ENCODE data around the gene TRABD2A. TPM values are rescaled to one million over a fixed set of nuclear protein-coding genes. Genes with fewer than 3 reads are reported as not detected.

The TRABD2A gene
- total and polyA plus RNA-seq, 2 of the 13 experiments (the other 11 are each of a cell fraction or from before 2014, with no cell fraction given) = 0.15 TPM; not detected in 1

DNA sequence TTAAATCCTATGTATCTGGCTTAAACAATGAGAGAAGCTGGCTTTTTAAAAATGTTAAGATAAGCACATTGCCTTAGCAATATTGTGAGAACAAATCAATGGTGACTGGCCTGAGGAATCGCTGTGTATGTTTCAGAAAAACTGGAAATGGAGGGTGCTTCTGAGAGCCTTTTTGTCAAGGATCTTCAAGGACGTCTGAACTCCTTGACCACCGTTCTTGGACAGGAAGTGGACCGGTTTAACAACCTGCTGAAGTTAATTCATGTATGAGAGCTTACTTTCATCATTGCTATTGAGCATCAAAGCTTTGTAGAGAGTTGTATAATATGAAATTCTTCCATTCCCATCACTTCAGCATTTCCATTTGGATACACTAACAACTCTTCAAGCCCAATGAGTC is 72.6 kb downstream of the TRABD2A start:
- DNase-seq (ENCODE audit: low spot score) = no peak
- no peak for ATAC-seq
- no peaks in the 10 kb centered on the region for H3K79me2 ChIP-seq (ENCODE audit: insufficient read depth, low read length)
- WGBS (ENCODE audit: low lambda C conversion rate) = 13% methylated on average over 4 of the region's 4 CpGs
- POLR2A ChIA-PET = no interaction called here
- no peak overlapping the region for H3K4me2 ChIP-seq (ENCODE audit: low read depth, low read length)
- no peak overlapping the region for H3K4me3 ChIP-seq (replicated peaks in 1 of 3; ENCODE audit: insufficient read depth in 1 of 3, low read depth in 2 of 3, low read length in 3 of 3)
- H4K20me1 ChIP-seq (ENCODE audit: insufficient read depth, low read length) = no peaks in the 10 kb centered on the region
- BruUV-seq (replicated peaks) = no TSS peak
- in situ Hi-C loops (cut with HindIII; ENCODE audit: extremely low pct_ligation_motif_present, low pct_unique_long_range_greater_than_20kb) (no loop called here), intact Hi-C loops (cut with micrococcal nuclease; ENCODE audit: unreplicated experiment) (no loop called here)
- CTCF ChIA-PET (ENCODE audit: low intra/inter-chr PET ratio, low total read pairs) = no interaction called here
- no peak for TF ChIP-seq PAWR (CRISPR knock-in tag; IDR thresholded peaks at IDR 0.05; ENCODE audit: borderline replicate concordance)
- TF ChIP-seq KAT2B (IDR thresholded peaks at IDR 0.05; ENCODE audit: borderline replicate concordance, low read depth, low read length) = no peak
- H2AFZ ChIP-seq (ENCODE audit: low read length) = no peak overlapping the region
- no peak overlapping the region for H3K9ac ChIP-seq (ENCODE audit: insufficient read depth, low read depth, low read length)
- FAIRE-seq = no peak
- 0 out of 5 replicates have a peak, but pooled peaks cover 0 to 4% of the 10 kb centered on the region in 2 experiments for H3K27me3 ChIP-seq (ENCODE audit: control insufficient read depth in 1 of 2, insufficient read depth in 2 of 2, low read length in 2 of 2)
- no peak overlapping the region for H3K27ac ChIP-seq (ENCODE audit: extremely low read length, insufficient read depth, low read length)
- H3K36me3 ChIP-seq (replicated peaks in 1 of 2; ENCODE audit: control insufficient read depth in 1 of 2, insufficient read depth in 2 of 2, low read length in 2 of 2) = no peaks in the 10 kb centered on the region
- no peaks in the 10 kb centered on the region for H3K4me1 ChIP-seq (ENCODE audit: insufficient read depth, low read length)
- H3K9me3 ChIP-seq (ENCODE audit: low read length) = no peaks in the 10 kb centered on the region

DNA sequence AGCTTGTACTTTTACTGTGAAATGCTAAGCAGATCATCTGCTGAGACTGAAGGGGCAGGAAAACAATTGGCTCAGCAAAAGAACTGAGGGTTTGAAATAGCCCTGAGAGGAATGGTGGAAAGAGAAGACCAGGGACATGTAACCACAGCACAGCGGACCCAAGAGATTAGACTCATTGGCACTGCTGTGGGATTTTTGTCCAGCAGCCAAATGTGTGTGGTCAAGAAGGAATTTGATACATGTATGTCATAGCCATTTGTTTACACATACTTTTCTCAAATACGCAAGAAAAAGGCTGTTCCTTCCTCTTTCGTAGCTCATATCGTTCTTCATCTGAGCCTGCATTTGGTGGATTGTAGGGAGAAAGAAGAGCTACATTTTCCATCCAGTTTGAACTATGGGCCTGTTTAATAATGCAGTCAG is 73.8 kb downstream of the TRABD2A start:
- DNase-seq (ENCODE audit: low spot score) = no peak
- no peak overlapping the region for H2AFZ ChIP-seq (ENCODE audit: low read length)
- CTCF ChIA-PET (ENCODE audit: low intra/inter-chr PET ratio, low total read pairs) = no interaction called here
- H4K20me1 ChIP-seq (ENCODE audit: insufficient read depth, low read length) = no peaks in the 10 kb centered on the region
- H3K36me3 ChIP-seq (replicated peaks in 1 of 2; ENCODE audit: control insufficient read depth in 1 of 2, insufficient read depth in 2 of 2, low read length in 2 of 2) = no peaks in the 10 kb centered on the region
- no peak for ATAC-seq
- no peak for FAIRE-seq
- in situ Hi-C loops (cut with HindIII; ENCODE audit: extremely low pct_ligation_motif_present, low pct_unique_long_range_greater_than_20kb) (no loop called here), intact Hi-C loops (cut with micrococcal nuclease; ENCODE audit: unreplicated experiment) (no loop called here)
- no peak overlapping the region for H3K4me3 ChIP-seq (replicated peaks in 1 of 3; ENCODE audit: insufficient read depth in 1 of 3, low read depth in 2 of 3, low read length in 3 of 3)
- H3K79me2 ChIP-seq (ENCODE audit: insufficient read depth, low read length) = no peaks in the 10 kb centered on the region
- H3K9ac ChIP-seq (ENCODE audit: insufficient read depth, low read depth, low read length) = no peak overlapping the region
- WGBS (ENCODE audit: low lambda C conversion rate) = 27% methylated on average over 4 of the region's 4 CpGs
- no peaks in the 10 kb centered on the region for H3K4me1 ChIP-seq (ENCODE audit: insufficient read depth, low read length)
- no TSS peak for BruUV-seq (replicated peaks)
- POLR2A ChIA-PET = no interaction called here
- no peaks in the 10 kb centered on the region for H3K27me3 ChIP-seq (ENCODE audit: control insufficient read depth in 1 of 2, insufficient read depth in 2 of 2, low read length in 2 of 2)
- H3K4me2 ChIP-seq (ENCODE audit: low read depth, low read length) = no peak overlapping the region
- H3K27ac ChIP-seq (ENCODE audit: extremely low read length, insufficient read depth, low read length) = no peak overlapping the region
- no peaks in the 10 kb centered on the region for H3K9me3 ChIP-seq (ENCODE audit: low read length)
- TF ChIP-seq, protein P1, sequence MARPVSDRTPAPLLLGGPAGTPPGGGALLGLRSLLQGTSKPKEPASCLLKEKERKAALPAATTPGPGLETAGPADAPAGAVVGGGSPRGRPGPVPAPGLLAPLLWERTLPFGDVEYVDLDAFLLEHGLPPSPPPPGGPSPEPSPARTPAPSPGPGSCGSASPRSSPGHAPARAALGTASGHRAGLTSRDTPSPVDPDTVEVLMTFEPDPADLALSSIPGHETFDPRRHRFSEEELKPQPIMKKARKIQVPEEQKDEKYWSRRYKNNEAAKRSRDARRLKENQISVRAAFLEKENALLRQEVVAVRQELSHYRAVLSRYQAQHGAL (CRISPR knock-in tag; IDR thresholded peaks at IDR 0.05; ENCODE audit: not compliant biosample characterization) = no peak
- no peak for TF ChIP-seq ZNF382 (CRISPR knock-in tag; IDR thresholded peaks at IDR 0.05; ENCODE audit: borderline replicate concordance)
- TF ChIP-seq ZC3H4 (CRISPR knock-in tag; IDR thresholded peaks at IDR 0.05; ENCODE audit: borderline replicate concordance) = no peak
- no peak for TF ChIP-seq SIN3A (IDR thresholded peaks at IDR 0.05; ENCODE audit: borderline replicate concordance, low read depth, low read length)
- TF ChIP-seq, protein P2, sequence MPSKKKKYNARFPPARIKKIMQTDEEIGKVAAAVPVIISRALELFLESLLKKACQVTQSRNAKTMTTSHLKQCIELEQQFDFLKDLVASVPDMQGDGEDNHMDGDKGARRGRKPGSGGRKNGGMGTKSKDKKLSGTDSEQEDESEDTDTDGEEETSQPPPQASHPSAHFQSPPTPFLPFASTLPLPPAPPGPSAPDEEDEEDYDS (CRISPR knock-in tag; IDR thresholded peaks at IDR 0.05) = no peak
- no peak for TF ChIP-seq SALL1 (CRISPR knock-in tag; IDR thresholded peaks at IDR 0.05)
- TF ChIP-seq ZNF20 (CRISPR knock-in tag; IDR thresholded peaks at IDR 0.05) = no peak
- no peak for TF ChIP-seq NCOA1 (CRISPR knock-in tag; IDR thresholded peaks at IDR 0.05)
- TF ChIP-seq NR2C2 (CRISPR knock-in tag; IDR thresholded peaks at IDR 0.05; ENCODE audit: borderline replicate concordance) = no peak
- no peak for TF ChIP-seq ZNF562 (CRISPR knock-in tag; IDR thresholded peaks at IDR 0.05; ENCODE audit: borderline replicate concordance)
- TF ChIP-seq MAZ (IDR thresholded peaks at IDR 0.05; ENCODE audit: borderline replicate concordance, low read depth, low read length) = no peak
- TF ChIP-seq MAZ (CRISPR knock-in tag; IDR thresholded peaks at IDR 0.05; ENCODE audit: low read depth) = no peak
- no peak for TF ChIP-seq SMAD3 (CRISPR knock-in tag; IDR thresholded peaks at IDR 0.05)
- TF ChIP-seq, protein P3, sequence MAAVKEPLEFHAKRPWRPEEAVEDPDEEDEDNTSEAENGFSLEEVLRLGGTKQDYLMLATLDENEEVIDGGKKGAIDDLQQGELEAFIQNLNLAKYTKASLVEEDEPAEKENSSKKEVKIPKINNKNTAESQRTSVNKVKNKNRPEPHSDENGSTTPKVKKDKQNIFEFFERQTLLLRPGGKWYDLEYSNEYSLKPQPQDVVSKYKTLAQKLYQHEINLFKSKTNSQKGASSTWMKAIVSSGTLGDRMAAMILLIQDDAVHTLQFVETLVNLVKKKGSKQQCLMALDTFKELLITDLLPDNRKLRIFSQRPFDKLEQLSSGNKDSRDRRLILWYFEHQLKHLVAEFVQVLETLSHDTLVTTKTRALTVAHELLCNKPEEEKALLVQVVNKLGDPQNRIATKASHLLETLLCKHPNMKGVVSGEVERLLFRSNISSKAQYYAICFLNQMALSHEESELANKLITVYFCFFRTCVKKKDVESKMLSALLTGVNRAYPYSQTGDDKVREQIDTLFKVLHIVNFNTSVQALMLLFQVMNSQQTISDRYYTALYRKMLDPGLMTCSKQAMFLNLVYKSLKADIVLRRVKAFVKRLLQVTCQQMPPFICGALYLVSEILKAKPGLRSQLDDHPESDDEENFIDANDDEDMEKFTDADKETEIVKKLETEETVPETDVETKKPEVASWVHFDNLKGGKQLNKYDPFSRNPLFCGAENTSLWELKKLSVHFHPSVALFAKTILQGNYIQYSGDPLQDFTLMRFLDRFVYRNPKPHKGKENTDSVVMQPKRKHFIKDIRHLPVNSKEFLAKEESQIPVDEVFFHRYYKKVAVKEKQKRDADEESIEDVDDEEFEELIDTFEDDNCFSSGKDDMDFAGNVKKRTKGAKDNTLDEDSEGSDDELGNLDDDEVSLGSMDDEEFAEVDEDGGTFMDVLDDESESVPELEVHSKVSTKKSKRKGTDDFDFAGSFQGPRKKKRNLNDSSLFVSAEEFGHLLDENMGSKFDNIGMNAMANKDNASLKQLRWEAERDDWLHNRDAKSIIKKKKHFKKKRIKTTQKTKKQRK (IDR thresholded peaks at IDR 0.05; ENCODE audit: low read length) = no peak
